HG03045 (cell line): Measurements from ENCODE around the gene OR10A3.
A peak's percentile ranks its signal among the peaks of the same experiment; 100 is the strongest.

Source experiments
- ATAC-seq: cut with Tn5 transposase; IDR thresholded peaks from one replicate; pipeline ENCODE4 v1.9.1; 2021; ENCODE audit warnings: mild to moderate bottlenecking, moderate library complexity; ENCODE audit not compliant: unreplicated experiment

OR10A3 gene, protein sequence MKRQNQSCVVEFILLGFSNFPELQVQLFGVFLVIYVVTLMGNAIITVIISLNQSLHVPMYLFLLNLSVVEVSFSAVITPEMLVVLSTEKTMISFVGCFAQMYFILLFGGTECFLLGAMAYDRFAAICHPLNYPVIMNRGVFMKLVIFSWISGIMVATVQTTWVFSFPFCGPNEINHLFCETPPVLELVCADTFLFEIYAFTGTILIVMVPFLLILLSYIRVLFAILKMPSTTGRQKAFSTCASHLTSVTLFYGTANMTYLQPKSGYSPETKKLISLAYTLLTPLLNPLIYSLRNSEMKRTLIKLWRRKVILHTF

GRCh38 chr11:7941608-7942007 lies at the start of gene OR10A3:
Gene OR10A3 (minus strand): TSS chr11:7941708. CDS start chr11:7939520, 2,188 bp downstream.
- no peak for ATAC-seq

- ATAC-seq = peak; percentile 7
Measured at GRCh38 chr11:7987560-7987883, 46.0 kb upstream of the OR10A3 start.

- peak; percentile 97 for ATAC-seq
Measured at GRCh38 chr11:7986768-7987559, 45.5 kb upstream of the OR10A3 start, which contains the start of gene EIF3F. Gene EIF3F (plus strand): TSS chr11:7987337. CDS start chr11:7987353, 16 bp downstream.

DNA sequence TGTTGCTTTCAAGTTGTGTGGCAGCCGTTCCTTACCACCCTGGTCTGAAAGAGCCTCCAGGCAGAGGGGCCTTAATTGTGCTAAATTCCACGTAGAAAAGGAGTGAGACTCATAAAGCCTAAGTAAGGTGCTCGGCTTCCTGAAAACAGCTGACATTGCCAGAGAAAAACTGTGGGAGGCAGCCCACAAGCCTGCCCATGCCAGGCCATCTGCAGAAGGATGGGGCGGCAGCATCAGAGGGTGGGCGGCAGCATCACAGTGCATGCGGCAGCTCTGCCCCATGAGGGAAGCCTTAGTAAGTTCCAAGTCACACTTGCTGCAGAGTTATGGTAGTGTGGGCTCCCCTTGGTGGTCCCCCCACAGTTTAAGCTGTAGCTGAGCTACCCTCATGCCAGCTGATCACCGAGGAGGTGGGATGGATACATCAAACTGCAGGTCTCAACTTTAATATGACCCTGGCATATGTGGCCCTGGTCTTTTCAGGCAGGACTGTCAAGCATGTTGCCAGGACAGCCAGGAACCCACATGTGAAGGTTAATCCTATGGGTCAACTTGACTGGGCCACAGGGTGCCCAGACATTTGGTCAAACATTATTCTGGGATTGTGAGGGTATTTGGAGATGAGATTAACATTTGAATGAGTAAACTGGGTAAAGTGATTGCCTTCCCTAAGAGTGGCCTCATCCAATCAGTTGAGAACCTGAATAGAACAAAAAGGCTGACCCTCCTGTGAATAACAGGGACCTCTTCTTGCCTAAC lies 42.5 kb upstream of the OR10A3 start:
- ATAC-seq = no peak

- ATAC-seq = no peak
Measured at GRCh38 chr11:7982582-7983119, 41.1 kb upstream of the OR10A3 start.

GRCh38 chr11:7981619-7982157 lies 40.2 kb upstream of the OR10A3 start:
- ATAC-seq = no peak

GRCh38 chr11:7977232-7977917 lies 35.9 kb upstream of the OR10A3 start:
- no peak for ATAC-seq

DNA sequence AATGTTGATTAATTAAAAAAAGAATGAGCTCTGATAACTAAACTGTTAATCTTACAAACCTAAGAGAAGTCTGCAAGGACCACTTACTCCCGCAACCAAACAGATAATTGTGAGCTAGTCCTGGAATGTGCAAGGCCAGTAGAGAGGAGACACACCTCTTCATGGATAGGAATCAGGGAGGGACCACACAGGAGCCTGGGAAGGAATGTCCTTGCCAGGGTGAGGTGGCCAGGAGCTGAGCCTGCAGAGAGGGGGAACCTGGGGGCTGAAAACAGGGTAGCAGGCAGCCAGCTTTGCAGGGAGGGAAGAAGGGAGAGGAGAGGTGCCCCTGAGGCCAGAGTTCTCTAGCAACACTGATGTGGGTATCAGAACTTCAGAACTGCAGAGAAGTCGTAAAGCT lies 33.2 kb upstream of the OR10A3 start:
- no peak for ATAC-seq

GRCh38 chr11:7973011-7973410 lies 31.5 kb upstream of the OR10A3 start:
- ATAC-seq = no peak

- ATAC-seq = no peak
Measured at GRCh38 chr11:7971846-7972245, 30.3 kb upstream of the OR10A3 start.

DNA sequence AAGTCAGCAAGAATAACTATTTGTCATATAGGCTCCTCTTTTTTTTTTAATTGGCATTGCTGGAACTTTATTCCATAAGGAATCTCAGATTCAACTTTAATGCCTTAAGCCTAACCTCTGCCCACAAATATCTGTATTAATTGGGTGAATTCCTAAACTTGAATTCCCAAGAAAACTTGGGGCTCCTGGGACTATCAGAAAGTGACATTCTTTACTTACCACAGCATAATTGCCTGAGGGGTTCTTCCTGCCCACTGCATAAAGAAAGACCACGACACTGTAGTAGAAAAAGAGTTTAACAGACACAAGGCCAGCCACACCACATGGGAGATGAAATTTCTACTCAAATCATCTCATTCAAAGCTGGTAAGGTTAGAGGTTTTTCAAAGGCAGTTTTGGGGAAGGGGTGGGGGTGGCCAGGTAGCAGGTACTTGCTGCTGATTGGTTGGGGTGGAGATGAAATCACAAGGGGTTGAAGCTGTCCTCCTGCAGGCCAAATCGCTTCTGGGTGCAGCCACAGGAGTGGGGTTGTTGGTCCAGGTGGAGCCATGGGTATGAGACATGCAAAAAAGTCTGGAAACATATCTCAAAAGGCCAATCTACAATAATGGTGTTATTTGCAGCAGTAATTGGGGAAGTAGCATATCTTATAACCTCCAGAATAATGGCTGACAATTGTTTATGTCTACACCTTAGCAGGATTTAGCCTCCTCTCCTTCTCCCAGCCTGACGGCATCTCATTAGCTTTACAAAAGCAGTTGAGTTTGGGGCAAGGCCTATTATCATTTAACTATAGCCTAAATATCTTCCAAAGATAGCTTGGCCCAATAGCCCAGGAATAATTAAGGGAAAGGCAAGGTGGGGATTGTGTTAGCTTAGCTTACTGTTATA lies 28.5 kb upstream of the OR10A3 start:
- no peak for ATAC-seq

GRCh38 chr11:7968686-7969085 lies 27.2 kb upstream of the OR10A3 start:
- ATAC-seq = no peak

GRCh38 chr11:7967826-7968225 lies 26.3 kb upstream of the OR10A3 start:
- no peak for ATAC-seq

DNA sequence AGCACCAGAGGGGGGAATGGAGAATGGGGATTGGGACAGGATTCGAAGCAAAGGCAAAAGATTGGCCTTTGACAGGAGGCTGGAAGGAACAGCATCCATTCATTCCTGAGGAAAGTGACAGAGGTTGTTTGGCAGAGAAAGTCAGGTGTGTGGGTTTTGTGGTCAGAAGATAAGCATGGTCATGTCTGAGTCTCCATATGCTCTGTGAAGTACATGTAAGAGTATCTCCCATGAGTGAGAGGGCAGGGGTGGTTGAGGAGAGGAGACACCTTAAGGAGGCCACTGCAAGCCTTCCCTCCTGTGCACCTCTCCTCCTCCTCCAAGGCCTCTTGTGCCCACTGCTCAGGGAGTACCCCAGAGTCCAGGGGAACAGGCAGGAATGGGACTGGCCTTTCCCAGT lies 25.6 kb upstream of the OR10A3 start:
- ATAC-seq = no peak

GRCh38 chr11:7965386-7965785 lies 23.9 kb upstream of the OR10A3 start, which contains the start of gene NLRP10:
Gene NLRP10 (minus strand): TSS chr11:7965447. CDS start chr11:7963495, 1,952 bp downstream.
- ATAC-seq = no peak

GRCh38 chr11:7964873-7965272 lies 23.4 kb upstream of the OR10A3 start:
- ATAC-seq = no peak

DNA sequence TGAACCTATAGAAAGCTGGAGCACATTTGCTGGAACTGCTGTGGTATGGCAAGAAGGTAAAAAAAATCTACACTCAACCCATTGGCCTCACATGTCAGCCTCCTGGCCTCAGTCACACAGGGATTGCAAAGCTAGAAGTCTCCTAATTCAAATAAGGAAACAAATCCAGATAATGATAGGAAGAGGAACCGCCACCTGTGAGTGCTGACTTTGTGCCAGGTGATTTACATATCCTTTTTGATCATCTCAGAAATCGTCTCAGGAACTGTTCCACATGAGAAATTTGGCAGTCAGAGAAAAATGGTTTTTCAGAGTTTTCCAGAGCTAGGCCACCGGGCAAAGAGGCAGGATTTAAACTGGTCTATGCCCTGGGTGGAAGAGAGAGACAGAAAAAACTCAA lies 22.8 kb upstream of the OR10A3 start:
- no peak for ATAC-seq

GRCh38 chr11:7955191-7955590 lies 13.7 kb upstream of the OR10A3 start:
- no peak for ATAC-seq

DNA sequence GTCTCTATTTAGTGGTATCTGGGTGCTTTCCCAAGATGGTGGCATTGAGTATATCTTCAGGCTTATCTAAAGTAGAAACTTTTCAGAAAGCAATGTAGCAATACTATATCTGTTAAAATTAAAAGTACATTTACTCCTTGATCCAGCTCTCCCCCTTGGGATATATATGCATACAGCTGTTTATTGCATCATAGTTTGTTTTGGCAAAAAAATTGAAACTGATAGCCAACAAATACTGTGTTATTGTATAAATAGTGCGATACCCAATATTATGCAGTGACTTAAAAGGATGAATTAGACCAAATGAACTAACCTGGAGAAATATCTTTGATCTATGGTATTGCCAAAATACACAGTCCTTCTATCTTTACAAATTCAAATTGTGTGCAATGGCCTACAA lies 8.4 kb upstream of the OR10A3 start:
- no peak for ATAC-seq
